Activated CD8-positive, alpha-beta memory T cell treated with anti-CD3 and anti-CD28 coated beads for 1 hour (primary cell): ENCODE results near the gene RAB4B.
"Not testable (repeated sequence)": the region's sequence is repeated elsewhere in the genome, so short reads cannot be mapped to it uniquely, and the experiment has no call there.

Experiments used
- DNase-seq, 2 donors: peaks; one replicate each; pipeline ENCODE4 v3.0.0-alpha.2; 2020; ENCODE audit warnings: low read depth in 1 of 2; ENCODE audit errors: extremely low read depth in 1 of 2

The RAB4B gene

DNA sequence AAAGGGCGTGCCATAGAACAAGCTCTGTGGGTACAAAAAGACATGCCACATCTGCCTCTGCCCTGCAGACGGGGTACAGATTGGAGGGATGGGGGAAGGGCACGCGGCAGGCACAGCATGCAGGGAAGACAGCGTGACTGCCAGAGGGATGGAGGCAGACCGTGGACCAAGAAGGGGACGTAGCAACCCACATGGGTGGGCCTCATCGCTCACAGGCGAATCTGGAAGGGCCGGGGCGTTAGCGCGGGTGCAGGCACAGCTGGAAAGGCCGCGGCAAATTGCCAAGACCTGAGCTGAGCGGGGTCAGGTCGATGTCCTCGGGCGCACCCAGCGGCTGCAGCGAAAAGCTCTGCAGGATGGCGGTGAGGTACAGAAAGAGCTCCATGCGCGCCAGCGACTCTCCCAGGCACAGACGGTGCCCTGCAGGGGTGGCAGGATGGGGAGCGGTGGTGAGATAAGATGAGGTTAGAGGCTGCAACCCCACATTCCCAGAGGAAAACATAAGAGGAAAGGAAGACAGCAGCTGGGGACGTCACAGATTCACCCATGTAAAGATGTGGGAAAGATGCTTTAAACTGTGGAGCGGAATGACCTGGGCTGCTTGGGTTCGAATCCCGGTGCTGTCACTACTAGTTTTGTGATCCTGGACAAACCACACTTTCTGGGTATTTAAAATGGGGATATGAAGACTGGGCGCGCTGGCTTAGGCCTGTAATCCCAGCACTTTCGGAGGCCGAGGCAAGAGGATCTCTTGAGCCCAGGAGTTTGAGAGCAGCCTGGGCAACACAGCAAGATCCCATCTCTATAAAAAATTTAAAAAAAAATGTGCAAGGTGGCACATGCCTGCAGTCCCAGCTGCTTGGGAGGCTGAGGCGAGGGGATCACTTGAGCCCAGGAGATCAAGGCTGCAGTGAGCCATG lies 40.7 kb downstream of the RAB4B start:
- DNase-seq: peak in 1 of 2 donors; percentile 55

- peak in 1 of 2 donors; percentile 52 for DNase-seq
Observed at GRCh38 chr19:40819479-40820234, 41.6 kb downstream of the RAB4B start.

GRCh38 chr19:40822161-40822560 lies 44.1 kb downstream of the RAB4B start:
- DNase-seq: no peak

DNA sequence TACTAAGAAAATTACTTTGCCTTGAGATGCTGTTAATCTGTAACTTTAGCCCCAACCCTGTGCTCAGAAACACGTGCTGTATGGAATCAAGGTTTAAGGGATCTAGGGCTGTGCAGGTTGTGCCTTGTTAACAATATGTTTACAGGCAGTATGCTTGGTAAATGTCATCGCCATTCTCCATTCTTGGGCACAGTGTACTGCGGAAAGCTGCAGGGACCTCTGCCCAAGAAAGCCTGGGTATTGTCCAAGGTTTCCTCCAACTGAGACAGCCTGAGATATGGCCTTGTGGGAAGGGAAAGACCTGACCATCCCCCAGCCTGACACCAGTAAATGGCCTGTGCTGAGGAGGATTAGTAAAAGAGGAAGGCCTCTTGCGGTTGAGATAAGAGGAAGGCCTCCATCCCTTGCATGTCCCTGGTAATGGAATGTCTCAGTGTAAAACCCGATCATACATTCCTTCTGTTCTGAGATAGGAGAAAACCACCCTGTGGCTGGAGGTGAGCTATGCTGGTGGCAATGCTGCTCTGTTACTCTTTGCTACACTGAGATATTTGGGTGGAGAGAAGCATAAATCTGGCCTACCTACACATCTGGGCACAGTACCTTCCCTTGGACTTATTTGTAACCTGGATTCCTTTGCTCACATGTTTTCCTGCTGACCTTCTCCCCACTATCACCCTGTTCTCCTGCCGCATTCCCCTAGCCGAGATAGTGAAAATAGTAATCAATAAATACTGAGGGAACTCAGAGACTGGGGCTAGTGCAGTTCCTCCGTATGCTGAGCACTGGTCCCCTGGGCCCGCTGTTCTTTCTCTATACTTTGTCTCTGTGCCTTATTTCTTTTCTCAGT lies 44.9 kb downstream of the RAB4B start:
- not testable (repeated sequence) for DNase-seq

DNA sequence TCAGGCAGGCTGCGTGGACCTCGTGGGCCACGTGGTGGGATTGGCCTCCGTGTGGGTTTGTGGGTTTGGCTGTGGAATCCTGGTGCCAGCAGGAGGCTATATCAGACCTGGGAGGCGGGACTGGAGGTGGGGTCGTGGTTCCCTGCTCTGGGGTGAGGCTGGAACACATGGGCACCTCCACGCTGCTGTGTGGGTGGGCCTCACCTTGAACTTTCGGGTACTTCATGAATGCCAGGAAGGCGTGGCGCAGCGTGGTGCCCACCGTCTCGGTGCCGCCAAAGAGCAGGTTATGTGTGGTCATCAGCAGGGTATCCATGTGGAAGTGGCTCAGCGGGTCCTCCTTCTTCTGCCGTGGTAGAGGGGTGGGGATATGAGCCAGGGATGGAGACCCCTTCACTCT lies 46.9 kb downstream of the RAB4B start:
- DNase-seq: not testable (repeated sequence)

DNA sequence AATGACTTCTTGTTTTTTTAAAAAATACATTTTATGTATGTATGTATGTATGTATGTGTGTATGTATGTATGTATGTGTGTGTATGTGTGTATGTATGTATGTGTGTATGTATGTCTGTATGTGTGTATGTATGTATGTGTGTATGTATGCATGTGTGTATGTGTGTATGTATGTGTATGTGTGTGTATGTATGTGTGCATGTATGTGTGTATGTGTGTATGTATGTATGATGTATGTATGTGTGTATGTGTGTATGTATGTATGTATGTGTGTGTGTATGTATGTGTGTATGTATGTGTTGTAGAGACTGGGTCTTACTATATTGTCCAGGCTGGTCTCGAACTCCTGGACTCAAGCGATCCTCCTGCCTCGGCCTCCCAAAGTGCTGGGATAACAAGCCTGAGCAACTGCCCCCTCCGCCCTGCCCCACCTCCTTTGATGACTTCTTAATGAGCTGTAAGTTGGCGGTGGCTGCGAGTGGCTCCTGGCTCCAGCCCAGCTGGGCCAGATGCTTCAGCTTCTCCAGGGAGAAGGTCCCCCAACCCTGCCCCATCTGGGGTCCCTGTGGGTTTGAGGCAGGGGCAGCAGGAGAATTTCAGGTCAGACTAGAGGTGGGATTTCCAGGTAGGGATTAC lies 47.5 kb downstream of the RAB4B start:
- not testable (repeated sequence) for DNase-seq

DNA sequence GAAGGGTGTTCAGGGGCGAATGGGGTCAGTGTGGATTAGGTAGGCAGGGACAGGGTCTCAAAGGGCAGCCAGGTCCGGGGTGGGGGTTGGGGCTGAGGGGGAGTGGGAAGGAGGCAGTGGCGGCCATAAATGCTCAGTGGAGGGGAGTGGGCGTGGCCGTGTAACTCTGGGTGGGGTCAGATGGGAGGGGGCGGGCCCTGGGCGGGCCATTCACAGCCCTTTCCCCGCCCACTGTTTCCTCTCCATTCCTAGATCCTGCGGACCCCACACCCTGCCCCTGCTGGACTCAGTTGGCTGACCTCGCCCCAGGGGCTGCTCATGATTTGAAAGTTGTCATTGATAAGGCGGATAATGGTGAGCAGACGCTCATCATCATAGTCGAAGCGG lies 48.3 kb downstream of the RAB4B start:
- DNase-seq: not testable (repeated sequence)

DNA sequence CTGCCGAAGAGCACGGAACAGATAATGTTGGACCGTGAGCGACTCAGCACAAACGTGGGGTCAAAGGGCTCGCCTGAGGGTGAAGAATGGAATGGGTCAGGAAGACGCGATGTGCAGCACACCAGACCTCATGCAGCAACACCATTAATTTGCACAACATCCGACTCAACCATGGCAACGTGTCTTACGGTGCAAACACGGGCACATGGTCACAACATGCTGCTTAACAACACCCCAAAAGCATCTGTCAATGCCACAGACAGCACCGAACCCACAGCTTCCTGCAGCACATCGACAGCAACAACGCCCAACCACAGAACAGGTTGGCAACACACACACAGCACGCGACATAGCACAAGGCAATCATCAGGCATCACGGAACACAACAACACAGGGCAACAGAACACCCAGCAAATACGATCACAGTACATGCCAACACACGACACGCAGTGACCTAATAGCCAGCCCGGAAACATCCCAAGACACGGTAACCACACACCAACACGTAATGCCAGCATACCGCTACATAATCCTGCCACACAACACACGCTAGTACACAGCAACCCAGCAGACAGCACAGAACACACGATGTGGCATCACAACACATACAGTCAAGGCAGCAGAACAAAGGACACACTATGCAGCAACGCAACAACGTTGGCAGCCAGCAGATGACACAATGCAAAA lies 48.8 kb downstream of the RAB4B start:
- not testable (repeated sequence) for DNase-seq

- no peak for DNase-seq
Observed at GRCh38 chr19:40827386-40828247, 49.6 kb downstream of the RAB4B start.

DNA sequence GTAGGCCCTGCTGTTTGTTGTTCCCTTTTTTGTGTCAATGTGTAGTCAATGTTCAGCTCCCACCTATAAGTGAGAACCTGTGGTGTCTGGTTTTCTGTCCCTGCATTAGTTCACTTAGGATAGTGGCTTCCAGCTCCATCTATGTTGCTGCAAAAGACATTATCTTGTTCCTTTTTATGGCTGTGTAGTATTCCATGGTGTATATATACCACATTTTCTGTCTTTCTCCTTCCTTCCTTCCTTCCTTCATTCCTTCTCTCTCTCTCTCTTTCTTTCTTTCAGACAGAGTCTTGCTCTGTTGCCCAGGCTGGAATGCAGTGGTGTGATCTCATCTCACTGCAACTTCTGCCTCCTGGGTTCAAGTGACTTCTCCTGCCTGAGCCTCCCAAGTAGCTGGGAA lies 51.2 kb downstream of the RAB4B start:
- DNase-seq: no peak

- not testable (repeated sequence) for DNase-seq
Observed at GRCh38 chr19:40830741-40831140, 52.7 kb downstream of the RAB4B start.

DNA sequence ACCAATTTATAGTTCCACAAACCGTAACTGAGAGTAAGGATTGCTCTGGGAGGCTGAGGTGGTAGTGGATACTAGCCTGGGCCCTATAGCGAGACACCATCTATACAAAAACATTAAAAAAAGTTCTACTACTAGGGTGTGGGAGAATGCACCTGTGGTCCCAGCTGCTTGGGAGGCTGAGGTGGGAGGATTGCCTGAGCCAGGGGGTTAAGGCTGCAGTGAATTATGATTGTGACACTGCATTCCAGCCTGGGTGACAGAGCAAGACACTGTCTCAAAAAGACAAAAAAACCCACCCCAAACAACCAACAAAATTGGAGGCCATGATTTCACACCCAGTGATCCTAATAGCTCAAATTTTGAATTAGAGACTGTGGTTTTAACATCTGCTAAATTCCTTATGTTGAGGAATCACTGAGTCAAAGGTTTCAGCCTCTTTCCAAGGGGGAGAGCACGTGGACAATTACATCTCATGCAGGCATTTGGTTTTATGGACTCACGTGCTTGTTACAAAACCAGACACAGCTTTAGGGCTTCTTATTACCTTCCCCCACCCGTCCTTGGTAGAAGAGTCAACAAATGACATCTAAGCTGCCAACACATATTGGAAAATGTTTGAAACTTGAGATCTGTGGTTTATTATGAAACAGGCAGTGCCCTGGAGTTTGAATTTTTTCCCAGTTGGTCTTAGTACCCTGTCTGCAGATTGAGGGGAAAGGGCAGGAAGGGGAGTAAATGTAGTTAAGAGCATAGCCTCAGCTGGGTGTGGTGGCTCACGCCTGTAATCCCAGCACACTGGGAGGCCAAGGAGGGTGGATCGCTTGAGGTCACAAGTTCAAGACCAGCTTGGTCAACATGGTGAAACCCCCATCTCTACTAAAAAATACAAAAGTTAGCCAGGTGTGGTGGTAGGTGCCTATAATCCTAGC lies 53.7 kb downstream of the RAB4B start:
- no peak for DNase-seq

- not testable (repeated sequence) for DNase-seq
Observed at GRCh38 chr19:40832431-40832790, 54.4 kb downstream of the RAB4B start.

- DNase-seq: not testable (repeated sequence)
Observed at GRCh38 chr19:40833728-40834533, 55.9 kb downstream of the RAB4B start.

DNA sequence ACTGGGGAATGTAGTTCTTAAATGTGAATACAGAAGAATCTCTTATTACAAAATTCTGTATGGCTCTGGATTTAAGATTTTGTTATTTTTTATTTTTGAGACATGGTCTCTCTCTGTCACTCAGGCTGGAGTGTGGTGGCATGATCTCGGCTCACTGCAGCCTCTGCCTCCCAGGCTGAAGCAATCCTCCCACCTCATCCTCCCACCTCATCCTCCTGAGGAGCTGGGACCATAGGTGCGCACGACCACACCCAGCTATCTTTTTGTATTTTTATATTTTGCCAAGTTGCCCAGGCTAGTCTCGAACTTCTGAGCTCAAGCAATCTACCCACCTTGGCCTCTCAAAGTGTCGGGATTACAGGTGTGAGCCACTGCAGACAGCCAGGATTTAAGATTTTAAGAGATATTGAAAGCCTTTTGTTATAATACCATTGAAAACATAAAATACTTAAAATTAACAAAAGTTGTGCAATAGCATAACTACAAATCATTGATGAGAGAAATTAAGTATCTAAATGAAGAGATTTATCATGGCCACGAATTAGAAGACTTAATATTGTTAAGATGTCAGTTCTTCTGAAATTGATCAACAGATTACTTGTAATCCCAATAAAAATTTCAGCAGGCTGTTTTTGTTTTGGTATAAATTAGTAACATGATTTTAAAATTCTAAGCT lies 58.8 kb downstream of the RAB4B start:
- no peak for DNase-seq

GRCh38 chr19:40838477-40838876 lies 60.4 kb downstream of the RAB4B start:
- DNase-seq: not testable (repeated sequence)

GRCh38 chr19:40842012-40842411 lies 64.0 kb downstream of the RAB4B start:
- not testable (repeated sequence) for DNase-seq
